ENCODE results near the gene ZMYND11.

The ZMYND11 gene

DNA sequence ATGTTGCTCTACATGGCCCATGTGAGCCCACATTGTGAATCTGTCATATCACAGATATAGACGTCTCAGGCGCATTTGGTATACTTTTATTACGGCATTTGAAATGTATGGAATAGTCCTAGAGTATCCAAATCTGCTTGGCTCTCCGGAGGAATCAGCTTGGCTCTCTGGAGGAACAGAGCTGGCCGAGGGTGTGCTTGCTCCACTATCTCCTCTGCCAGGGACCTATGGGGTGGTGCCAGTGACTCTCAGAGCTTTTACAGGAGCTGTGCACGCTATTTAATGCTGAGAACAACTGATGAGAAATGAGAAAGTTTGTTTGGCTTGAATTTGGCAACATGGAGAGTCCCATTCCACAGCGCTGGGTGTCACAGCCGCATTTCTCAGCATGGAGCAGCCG lies 144.0 kb downstream of the ZMYND11 start:
- in situ Hi-C loops (cut with HindIII; ENCODE audit: low sequenced_read_pairs) = no loop called here
- DNase-seq (ENCODE audit: low read depth) = no peak

DNA sequence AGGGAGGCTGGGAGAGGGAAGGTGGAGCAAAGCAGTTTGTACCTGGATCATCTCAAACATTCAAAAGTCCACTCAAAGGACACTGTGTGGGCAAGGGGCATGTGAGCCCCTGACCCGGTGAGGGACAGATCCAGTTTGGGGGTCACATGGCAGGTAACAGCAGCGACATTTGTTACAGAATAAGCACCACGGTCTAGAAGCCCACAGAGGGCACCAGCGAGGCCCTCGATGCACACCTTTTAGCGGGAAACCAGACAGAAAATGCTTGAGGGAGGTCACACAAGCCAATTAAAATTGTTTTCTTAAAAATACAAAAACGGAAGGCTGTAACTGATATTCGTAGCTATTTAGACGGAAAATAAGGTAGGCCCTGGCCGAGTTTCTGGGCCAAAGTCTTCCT lies 144.4 kb downstream of the ZMYND11 start:
- in situ Hi-C loops (cut with HindIII; ENCODE audit: low sequenced_read_pairs) = loop anchor here (5.0 kb wide), 1 partner anchor 58 kb away; no protein-coding TSS in a partner anchor
- TF ChIP-seq, protein P1, sequence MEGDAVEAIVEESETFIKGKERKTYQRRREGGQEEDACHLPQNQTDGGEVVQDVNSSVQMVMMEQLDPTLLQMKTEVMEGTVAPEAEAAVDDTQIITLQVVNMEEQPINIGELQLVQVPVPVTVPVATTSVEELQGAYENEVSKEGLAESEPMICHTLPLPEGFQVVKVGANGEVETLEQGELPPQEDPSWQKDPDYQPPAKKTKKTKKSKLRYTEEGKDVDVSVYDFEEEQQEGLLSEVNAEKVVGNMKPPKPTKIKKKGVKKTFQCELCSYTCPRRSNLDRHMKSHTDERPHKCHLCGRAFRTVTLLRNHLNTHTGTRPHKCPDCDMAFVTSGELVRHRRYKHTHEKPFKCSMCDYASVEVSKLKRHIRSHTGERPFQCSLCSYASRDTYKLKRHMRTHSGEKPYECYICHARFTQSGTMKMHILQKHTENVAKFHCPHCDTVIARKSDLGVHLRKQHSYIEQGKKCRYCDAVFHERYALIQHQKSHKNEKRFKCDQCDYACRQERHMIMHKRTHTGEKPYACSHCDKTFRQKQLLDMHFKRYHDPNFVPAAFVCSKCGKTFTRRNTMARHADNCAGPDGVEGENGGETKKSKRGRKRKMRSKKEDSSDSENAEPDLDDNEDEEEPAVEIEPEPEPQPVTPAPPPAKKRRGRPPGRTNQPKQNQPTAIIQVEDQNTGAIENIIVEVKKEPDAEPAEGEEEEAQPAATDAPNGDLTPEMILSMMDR (IDR thresholded peaks at IDR 0.05; ENCODE audit: low read depth, low read length, missing control alignments) = no peak
- DNase-seq (ENCODE audit: low read depth) = no peak
- no peak overlapping the region for H3K4me3 ChIP-seq (ENCODE audit: low read depth, low read length)

More for the DNA sequence above, 144.0 kb downstream of the ZMYND11 start:
- no peak overlapping the region for H3K4me3 ChIP-seq (ENCODE audit: low read depth, low read length)
- TF ChIP-seq, protein P1 (IDR thresholded peaks at IDR 0.05; ENCODE audit: low read depth, low read length, missing control alignments) = no peak

DNA sequence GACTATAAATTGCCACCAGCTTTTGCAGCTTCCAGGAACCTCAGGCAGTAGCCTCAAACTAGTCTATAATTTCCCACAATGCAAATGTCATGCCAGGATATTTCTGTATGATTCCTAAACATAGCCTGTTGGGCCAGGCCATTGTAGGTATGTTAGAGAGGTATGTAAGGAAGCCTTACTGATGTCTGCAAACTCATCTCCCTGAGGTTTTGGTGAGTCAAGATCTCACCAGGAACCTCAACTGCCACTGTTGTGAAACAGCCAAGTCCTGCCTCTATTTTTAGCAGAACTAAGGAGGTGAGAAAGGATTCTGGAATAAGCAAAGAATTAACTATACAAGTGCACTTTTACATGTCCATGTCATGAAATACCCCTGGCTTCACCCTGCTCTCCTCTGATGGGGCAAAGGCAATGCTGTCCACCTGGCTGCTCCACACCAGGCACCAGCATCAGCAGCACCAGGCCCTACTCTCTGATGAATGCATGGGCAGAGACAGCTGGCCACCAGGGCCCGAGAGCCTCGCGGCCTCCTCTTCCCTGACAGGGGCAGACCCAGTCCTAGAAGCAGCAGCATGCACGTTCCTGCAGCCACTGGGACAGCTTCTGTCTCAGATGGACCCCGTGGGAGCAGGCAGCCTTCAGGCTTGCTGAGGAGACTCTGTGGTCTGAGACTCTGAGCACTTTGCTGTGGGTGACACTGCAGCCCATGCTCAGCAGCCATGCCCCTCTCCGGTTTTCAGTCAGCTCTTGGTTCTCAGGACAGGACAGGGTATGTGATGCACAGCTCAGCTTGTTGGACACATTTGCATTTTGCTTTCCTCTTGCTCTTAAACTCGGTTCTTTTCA lies 147.3 kb downstream of the ZMYND11 start:
- TF ChIP-seq, protein P1 (IDR thresholded peaks at IDR 0.05; ENCODE audit: low read depth, low read length, missing control alignments) = no peak
- peak; percentile 29 for DNase-seq (ENCODE audit: low read depth)
- in situ Hi-C loops (cut with HindIII; ENCODE audit: low sequenced_read_pairs) = loop anchor here (5.0 kb wide), 1 partner anchor 55 kb away; no protein-coding TSS in a partner anchor
- H3K4me3 ChIP-seq (ENCODE audit: low read depth, low read length) = no peak overlapping the region

DNA sequence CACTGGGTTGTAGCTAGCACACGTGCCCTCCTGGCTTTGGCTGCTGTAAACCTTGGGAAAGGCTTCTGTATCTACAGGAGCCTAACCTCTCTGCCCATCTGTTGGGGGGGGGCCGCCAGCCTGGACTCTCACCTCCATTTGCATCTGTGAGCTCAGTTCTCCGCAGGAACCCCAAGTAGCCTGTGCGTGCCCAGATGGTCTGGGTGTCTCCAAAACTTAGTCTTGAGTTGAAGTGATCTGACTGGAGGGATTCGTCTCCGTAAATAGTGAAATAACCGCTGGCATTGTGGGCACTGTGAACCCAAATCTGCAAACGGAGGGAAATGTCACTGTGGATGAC lies 147.9 kb downstream of the ZMYND11 start:
- TF ChIP-seq, protein P1 (IDR thresholded peaks at IDR 0.05; ENCODE audit: low read depth, low read length, missing control alignments) = no peak
- H3K4me3 ChIP-seq (ENCODE audit: low read depth, low read length) = no peak overlapping the region
- DNase-seq (ENCODE audit: low read depth) = no peak
- in situ Hi-C loops (cut with HindIII; ENCODE audit: low sequenced_read_pairs) = loop anchor here (5.0 kb wide), 1 partner anchor 54 kb away; no protein-coding TSS in a partner anchor

DNA sequence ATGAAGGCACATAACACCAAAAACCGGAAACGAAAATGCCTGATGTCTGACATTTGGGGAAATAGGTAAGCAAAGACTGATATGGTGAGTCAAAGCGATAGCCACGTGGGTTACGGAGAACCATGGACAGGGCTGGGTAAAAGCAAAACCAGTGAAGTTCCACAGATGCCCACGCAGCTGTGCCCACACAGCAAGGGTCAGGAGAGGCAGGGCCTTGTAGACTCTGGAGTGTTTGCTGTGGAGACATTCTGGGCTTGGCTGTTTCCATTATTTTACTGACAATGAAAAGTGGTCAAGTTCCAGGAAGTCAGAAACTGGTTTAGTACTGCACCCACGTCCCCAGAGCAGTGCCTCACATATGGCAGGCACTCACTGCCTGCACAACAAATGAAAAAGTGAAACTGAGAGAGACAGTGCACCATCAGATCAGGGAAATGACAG lies 148.7 kb downstream of the ZMYND11 start:
- no peak for DNase-seq (ENCODE audit: low read depth)

DNA sequence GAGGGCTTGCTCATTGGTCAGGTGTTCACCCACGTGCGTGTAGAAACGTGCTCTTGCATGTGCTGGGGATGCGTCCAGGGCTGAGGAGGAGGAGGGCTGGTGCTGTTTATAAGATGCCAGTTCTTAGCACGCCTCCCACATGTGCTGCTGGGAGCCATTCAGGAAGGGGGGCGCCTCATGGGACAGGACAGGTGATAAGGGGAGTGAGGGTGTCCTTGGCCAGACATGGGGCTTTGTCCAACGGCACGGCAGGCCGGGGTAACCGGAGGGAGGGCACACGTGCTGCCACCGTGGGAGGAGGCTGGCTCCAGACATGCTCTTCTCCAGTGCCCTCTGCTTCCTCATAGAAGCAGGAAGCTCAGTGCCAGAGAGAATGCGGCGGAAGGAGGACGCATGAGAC lies 150.0 kb downstream of the ZMYND11 start:
- DNase-seq (ENCODE audit: low read depth) = no peak
- TF ChIP-seq, protein P1 (IDR thresholded peaks at IDR 0.05; ENCODE audit: low read depth, low read length, missing control alignments) = no peak
- in situ Hi-C loops (cut with HindIII; ENCODE audit: low sequenced_read_pairs) = no loop called here
- no peak overlapping the region for H3K4me3 ChIP-seq (ENCODE audit: low read depth, low read length)

More for the DNA sequence above, 148.7 kb downstream of the ZMYND11 start:
- TF ChIP-seq, protein P1 (IDR thresholded peaks at IDR 0.05; ENCODE audit: low read depth, low read length, missing control alignments) = no peak
- in situ Hi-C loops (cut with HindIII; ENCODE audit: low sequenced_read_pairs) = loop anchor here (5.0 kb wide), 1 partner anchor 53 kb away; no protein-coding TSS in a partner anchor
- no peak overlapping the region for H3K4me3 ChIP-seq (ENCODE audit: low read depth, low read length)

Data from astrocyte of the cerebellum (primary cell).